Keratinocyte (primary cell): ENCODE results near the gene ZDHHC22.

ENCODE experiments used
- CTCF ChIP-seq, 3 experiments: IDR thresholded peaks in 1 of 3; conservative IDR thresholded peaks in 1 of 3; optimal IDR thresholded peaks in 1 of 3; 2 replicates in 2 of 3; 3 replicates in 1 of 3; pipeline versions ENCODE3 to v1.5.1; 2011; ENCODE audit warnings: low read length in 3 of 3, mild to moderate bottlenecking in 3 of 3, moderate library complexity in 2 of 3, control low read depth in 1 of 3, inconsistent platforms in 1 of 3; ENCODE audit not compliant: insufficient read depth in 2 of 3; ENCODE audit errors: extremely low read depth in 1 of 3
- EZH2 ChIP-seq: IDR thresholded peaks from one replicate; pipeline ENCODE4 v1.6.1; 2012; ENCODE audit warnings: inconsistent platforms, mild to moderate bottlenecking, low read length, moderate library complexity

- TF ChIP-seq CTCF (optimal IDR thresholded peaks at IDR 0.05 in 1 of 3, IDR thresholded peaks at IDR 0.05 in 1 of 3, conservative IDR thresholded peaks at IDR 0.05 in 1 of 3; ENCODE audit: extremely low read depth in 1 of 3, insufficient read depth in 2 of 3, low read length in 3 of 3) (no peak), EZH2 (no peak)
These were observed 27.9 kb downstream of the ZDHHC22 start for GRCh38 chr14:77113644-77114043.
